Measurements from ENCODE around the gene BMPR2. TPM values are rescaled to one million over a fixed set of nuclear protein-coding genes. Genes with fewer than 3 reads are reported as not detected.

The BMPR2 gene
- total and polyA plus RNA-seq, 2 of the 8 experiments (the other 6 are each of a cell fraction or from before 2014, with no cell fraction given) = 5.5 to 19.8 TPM

GRCh38 chr2:202588647-202589581, 212.8 kb downstream of the BMPR2 start (continued):
- no peak for TF ChIP-seq EGR1 (IDR thresholded peaks at IDR 0.05; ENCODE audit: borderline replicate concordance, low read depth, low read length)
- TF ChIP-seq RFX5 (IDR thresholded peaks at IDR 0.05; ENCODE audit: borderline replicate concordance, low read depth, low read length) = no peak
- TF ChIP-seq EP300 (IDR thresholded peaks at IDR 0.05; ENCODE audit: borderline replicate concordance in 1 of 2, low read depth in 2 of 2, low read length in 2 of 2) = no peak
- TF ChIP-seq BCL11A (IDR thresholded peaks at IDR 0.05; ENCODE audit: low read depth in 2 of 2, low read length in 2 of 2) = no peak
- TF ChIP-seq TAF7 (optimal IDR thresholded peaks at IDR 0.05; ENCODE audit: borderline replicate concordance, low read depth, low read length) = no peak
- TF ChIP-seq KDM5A (IDR thresholded peaks at IDR 0.05; ENCODE audit: low read length) = no peak
- no peak for TF ChIP-seq FOSL1 (IDR thresholded peaks at IDR 0.05; ENCODE audit: insufficient read depth, low read depth, low read length)
- TF ChIP-seq NRF1 (IDR thresholded peaks at IDR 0.05; ENCODE audit: low read depth, low read length) = no peak
- peak; percentile 78 to 97 (median 89) for TF ChIP-seq CTCF (IDR thresholded peaks at IDR 0.05; ENCODE audit: control extremely low read depth in 1 of 3, insufficient read depth in 1 of 3, low read depth in 1 of 3, low read length in 3 of 3)
- TF ChIP-seq PHF8 (conservative IDR thresholded peaks at IDR 0.05; ENCODE audit: low read depth, low read length) = no peak
- peak; percentile 84 to 88 for TF ChIP-seq RAD21 (IDR thresholded peaks at IDR 0.05 in 1 of 2, conservative IDR thresholded peaks at IDR 0.05 in 1 of 2; ENCODE audit: low read depth in 2 of 2, low read length in 2 of 2)
- no peak for TF ChIP-seq SP4 (IDR thresholded peaks at IDR 0.05; ENCODE audit: low read length)
- no peak for TF ChIP-seq BACH1 (IDR thresholded peaks at IDR 0.05; ENCODE audit: low read length)
- no peak for TF ChIP-seq JUND (IDR thresholded peaks at IDR 0.05; ENCODE audit: low read length)
- no peak for TF ChIP-seq HDAC2 (IDR thresholded peaks at IDR 0.05; ENCODE audit: borderline replicate concordance in 1 of 2, low read depth in 2 of 2, low read length in 2 of 2)
- no peak for TF ChIP-seq JUN (IDR thresholded peaks at IDR 0.05; ENCODE audit: low read depth, low read length)
